Left lung (tissue), 10 donors: ENCODE data around the gene EXD3. TPM values are rescaled to one million over a fixed set of nuclear protein-coding genes. Genes with fewer than 3 reads are reported as not detected.
A peak's percentile ranks its signal among the peaks of the same experiment; 100 is the strongest.

Experiments used
- ATAC-seq: fragments of 200-7000 bp; cut with Tn5 transposase; one replicate; pipeline ENCODE4 v1.9.1; 2020; ENCODE audit warnings: moderate library complexity
- DNase-seq, 4 donors: peaks; one replicate each; pipeline ENCODE4 v3.0.0-alpha.2; 2013 to 2020
- H3K27ac ChIP-seq, 2 donors: fragments of 200-600 bp; sonication (generic) in 1 of 2; one replicate each; pipeline versions ENCODE4 v1.5.0 to v1.8.0; 2020 to 2021
- H3K27me3 ChIP-seq, 2 donors: fragments of 200-600 bp; sonication (generic) in 1 of 2; one replicate each; pipeline versions ENCODE4 v1.5.0 to v1.8.0; 2020 to 2021
- H3K36me3 ChIP-seq, 2 donors: fragments of 200-600 bp; sonication (generic) in 1 of 2; one replicate each; pipeline versions ENCODE4 v1.5.0 to v1.8.0; 2020 to 2021
- H3K4me1 ChIP-seq, 2 donors: fragments of 200-600 bp; one replicate each; pipeline ENCODE4 v1.8.0; 2021
- H3K4me3 ChIP-seq, 2 donors: fragments of 200-600 bp; sonication (generic) in 1 of 2; one replicate each; pipeline versions ENCODE4 v1.5.0 to v1.8.0; 2020 to 2021; ENCODE audit warnings: mild to moderate bottlenecking in 1 of 2
- H3K9me3 ChIP-seq, 2 donors: fragments of 200-600 bp; sonication (generic) in 1 of 2; one replicate each; pipeline versions ENCODE4 v1.5.0 to v1.8.0; 2020 to 2021
- intact Hi-C, 2 donors: fragments of 100-400 bp; cut with DNase I; formaldehyde crosslinking; loops; one replicate each; pipeline versions ENCODE4 v1.11.2 to v1.14.2; 2022
- polyA plus RNA-seq, 6 donors: library from polyadenylated mRNA; unstranded; fragments of 120-200 nt; gene quantifications; one replicate each; pipeline ENCODE4 v1.2.1, GENCODE V29; 2013; ENCODE audit not compliant: insufficient read length in 6 of 6
- total RNA-seq, 2 donors: library from RNA; stranded (reverse); fragmentation: NEBNext Ultra II Directional; extraction: Animal tissue kit (Norgen Biotek cat#: 25700); gene quantifications; one replicate each; pipeline ENCODE4 v1.2.1, GENCODE V29; 2021
- TF ChIP-seq, protein P1 (sequence below), 2 donors: fragments of 200-600 bp; sonication (generic) in 1 of 2; IDR thresholded peaks; one replicate each; pipeline versions ENCODE4 v1.5.0 to v1.8.0; 2021; ENCODE audit warnings: antibody characterized with exemption in 2 of 2
- donor health status: DM: no; HTN: yes; CAD: no.
- donor health status: DM: no; HTN: no; CAD: no.

The EXD3 gene
- total and polyA plus RNA-seq, 8 donors: 13.2 to 21.8 (median 16.6) TPM

- H3K27ac ChIP-seq: peak overlapping the region in 1 of 2 donors; percentile 63
- H3K4me1 ChIP-seq: peaks cover under 1 to 38% of the 10 kb centered on the region in 2 donors
- H3K4me3 ChIP-seq: no peak overlapping the region
- H3K36me3 ChIP-seq: no peaks in the 10 kb centered on the region
- ATAC-seq (no peak), DNase-seq (peak in 2 of 4 donors; percentile 34 to 72)
- H3K27me3 ChIP-seq: peaks cover 0 to 24% of the 10 kb centered on the region in 2 donors
- intact Hi-C loops: no loop called here
- TF ChIP-seq, protein P1, sequence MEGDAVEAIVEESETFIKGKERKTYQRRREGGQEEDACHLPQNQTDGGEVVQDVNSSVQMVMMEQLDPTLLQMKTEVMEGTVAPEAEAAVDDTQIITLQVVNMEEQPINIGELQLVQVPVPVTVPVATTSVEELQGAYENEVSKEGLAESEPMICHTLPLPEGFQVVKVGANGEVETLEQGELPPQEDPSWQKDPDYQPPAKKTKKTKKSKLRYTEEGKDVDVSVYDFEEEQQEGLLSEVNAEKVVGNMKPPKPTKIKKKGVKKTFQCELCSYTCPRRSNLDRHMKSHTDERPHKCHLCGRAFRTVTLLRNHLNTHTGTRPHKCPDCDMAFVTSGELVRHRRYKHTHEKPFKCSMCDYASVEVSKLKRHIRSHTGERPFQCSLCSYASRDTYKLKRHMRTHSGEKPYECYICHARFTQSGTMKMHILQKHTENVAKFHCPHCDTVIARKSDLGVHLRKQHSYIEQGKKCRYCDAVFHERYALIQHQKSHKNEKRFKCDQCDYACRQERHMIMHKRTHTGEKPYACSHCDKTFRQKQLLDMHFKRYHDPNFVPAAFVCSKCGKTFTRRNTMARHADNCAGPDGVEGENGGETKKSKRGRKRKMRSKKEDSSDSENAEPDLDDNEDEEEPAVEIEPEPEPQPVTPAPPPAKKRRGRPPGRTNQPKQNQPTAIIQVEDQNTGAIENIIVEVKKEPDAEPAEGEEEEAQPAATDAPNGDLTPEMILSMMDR (IDR thresholded peaks at IDR 0.05): no peak
- H3K9me3 ChIP-seq: no peaks in the 10 kb centered on the region
Measured at GRCh38 chr9:137320555-137321384, 102.2 kb downstream of the EXD3 start.

DNA sequence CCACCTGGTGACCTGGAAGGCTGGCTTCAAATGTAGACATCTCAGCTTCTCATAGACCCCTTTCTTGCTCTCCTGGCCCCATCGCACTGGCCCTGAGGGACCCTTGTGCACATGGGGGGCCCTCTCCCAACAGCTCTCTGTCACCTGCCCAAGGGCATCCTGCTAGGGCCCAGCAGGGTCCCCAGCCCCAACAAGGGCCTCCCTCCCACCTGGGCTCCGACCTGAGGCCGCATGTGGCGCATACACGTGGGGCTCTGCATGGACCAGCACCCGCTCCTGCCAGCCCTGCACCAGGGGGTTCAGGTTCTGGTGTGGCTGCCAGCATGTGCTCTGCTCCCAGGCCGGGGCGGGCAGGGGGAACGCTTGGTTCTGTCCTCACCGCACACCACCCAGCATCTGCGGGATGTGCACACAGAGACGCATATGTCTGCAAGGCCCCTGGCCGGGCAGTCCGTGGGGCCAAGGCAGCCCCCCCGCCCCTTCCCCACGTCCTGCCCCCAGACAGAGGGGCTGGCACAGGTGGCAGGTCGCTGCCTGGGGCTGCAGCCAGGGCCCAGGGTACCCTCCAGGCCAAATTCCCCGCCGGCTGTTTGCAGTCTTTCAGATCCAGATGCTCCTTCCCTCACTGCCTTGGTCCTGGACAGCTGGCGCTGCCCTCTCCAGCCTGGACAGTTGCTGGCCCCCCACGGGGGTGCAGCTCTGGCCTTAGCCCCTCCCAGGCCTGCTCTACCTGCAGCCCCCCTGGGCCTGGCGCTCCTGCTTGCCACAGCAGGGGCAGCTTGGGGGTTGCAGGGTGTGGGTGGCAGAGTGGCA, 103.0 kb downstream of the EXD3 start:
- Histone ChIP-seq H3K36me3 (no peaks in the 10 kb centered on the region), H3K27ac (peak overlapping the region in 1 of 2 donors; percentile 63), H3K4me3 (no peak overlapping the region), H3K4me1 (peaks cover 5 to 45% of the 10 kb centered on the region in 2 donors), H3K27me3 (peaks cover 0 to 32% of the 10 kb centered on the region in 2 donors), H3K9me3 (no peaks in the 10 kb centered on the region)
- ATAC-seq: no peak
- TF ChIP-seq, protein P1 (IDR thresholded peaks at IDR 0.05): no peak
- intact Hi-C loops: no loop called here
- peak in 1 of 4 donors; percentile 77 for DNase-seq

DNA sequence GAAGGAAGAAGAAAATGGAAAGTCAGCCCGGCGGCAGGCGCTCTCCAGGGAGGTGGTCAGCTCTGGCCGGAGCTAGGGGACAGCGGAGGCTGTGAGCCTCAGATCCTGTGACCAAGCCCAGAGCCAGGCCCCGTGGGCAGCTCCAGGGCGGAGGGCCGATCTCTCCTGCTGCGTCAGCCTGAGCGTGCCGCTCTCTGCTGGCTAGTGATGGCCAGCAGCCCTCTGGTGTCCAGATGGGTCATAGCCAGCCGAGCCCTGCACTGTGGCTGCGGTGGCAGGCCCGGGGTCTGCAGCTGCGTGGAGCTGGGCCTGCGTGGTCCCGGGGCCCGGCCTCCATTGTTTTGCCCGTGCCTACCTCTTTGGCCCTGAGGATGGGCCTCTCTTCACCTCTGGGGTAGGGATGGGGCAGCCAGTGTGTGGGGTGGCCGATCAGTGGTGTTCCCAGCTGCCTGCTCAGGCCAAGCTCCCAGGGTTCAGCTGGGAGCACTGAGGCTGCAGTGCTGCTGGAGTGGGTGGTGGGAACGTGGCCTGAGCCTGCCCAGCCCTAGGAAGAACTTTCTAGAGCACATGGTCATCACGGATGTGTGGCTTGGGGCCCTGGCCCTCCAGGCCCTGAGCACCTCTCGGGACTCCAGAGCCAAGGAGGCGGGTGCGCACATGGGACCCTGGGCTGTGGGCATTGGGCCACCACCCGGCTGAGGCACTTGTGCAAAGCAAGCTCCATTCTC, 103.8 kb downstream of the EXD3 start:
- peaks cover 5 to 45% of the 10 kb centered on the region in 2 donors for H3K4me1 ChIP-seq
- peak; percentile 13 for ATAC-seq
- peak in 2 of 4 donors; percentile 38 to 66 for DNase-seq
- H3K27me3 ChIP-seq: peaks cover 0 to 35% of the 10 kb centered on the region in 2 donors
- H3K9me3 ChIP-seq: no peaks in the 10 kb centered on the region
- intact Hi-C loops: no loop called here
- H3K27ac ChIP-seq: peak overlapping the region in 1 of 2 donors; percentile 30
- no peaks in the 10 kb centered on the region for H3K36me3 ChIP-seq
- no peak overlapping the region for H3K4me3 ChIP-seq
- TF ChIP-seq, protein P1 (IDR thresholded peaks at IDR 0.05): no peak

DNA sequence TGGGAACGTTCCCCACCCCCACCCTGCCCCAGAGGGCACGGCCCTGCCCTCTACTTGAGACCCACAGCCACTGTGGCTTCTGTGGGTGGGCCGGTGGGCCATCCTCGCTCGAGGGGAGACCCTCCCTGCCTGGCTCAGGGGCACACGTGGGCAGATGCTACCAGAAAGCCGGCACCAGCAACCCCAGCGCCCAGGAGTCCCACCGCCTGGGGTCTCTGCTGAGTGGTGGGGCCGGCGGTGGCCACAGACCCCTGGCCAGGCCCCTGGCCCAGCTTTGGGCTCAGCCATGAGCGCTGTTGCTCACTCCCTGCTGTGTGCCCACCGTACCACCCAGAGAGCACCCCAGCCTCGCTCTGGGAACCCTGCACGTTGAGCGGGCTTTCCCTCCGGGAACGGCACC, 104.4 kb downstream of the EXD3 start:
- DNase-seq (peak in 1 of 4 donors; percentile 68), ATAC-seq (no peak)
- Histone ChIP-seq H3K4me1 (peaks cover 5 to 45% of the 10 kb centered on the region in 2 donors), H3K9me3 (no peaks in the 10 kb centered on the region), H3K36me3 (no peaks in the 10 kb centered on the region), H3K27ac (peak overlapping the region in 1 of 2 donors; percentile 30), H3K4me3 (no peak overlapping the region), H3K27me3 (peaks cover 0 to 35% of the 10 kb centered on the region in 2 donors)
- TF ChIP-seq, protein P1 (IDR thresholded peaks at IDR 0.05): no peak
- intact Hi-C loops: no loop called here
